ENCODE measurements around the gene TEC. TPM values are rescaled to one million over a fixed set of nuclear protein-coding genes. Genes with fewer than 3 reads are reported as not detected.

The TEC gene
- total and polyA plus RNA-seq, 2 of the 8 experiments (the other 6 are each of a cell fraction or from before 2014, with no cell fraction given), result 0.73 to 1.8 TPM

DNA sequence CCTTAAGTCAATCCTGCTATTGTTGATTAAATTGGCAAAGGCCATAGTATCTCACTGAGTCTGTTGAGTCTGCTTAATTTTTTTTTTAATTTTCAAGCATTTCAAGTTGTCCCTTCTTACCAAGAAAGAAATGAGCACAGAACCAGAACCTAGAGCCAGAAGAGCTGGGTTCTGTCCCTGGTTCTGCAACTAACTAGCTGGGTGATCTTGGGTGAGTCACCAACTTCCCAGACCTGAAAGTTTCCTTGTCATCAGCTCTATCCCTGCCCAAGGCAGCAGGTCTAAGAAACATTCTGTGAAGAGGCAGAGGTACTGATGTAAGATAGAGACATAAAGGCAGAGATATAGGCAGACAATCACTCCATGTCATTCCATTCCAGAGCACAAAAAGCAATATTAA lies 17.3 kb downstream of the TEC start:
- Histone ChIP-seq H4K8ac (ENCODE audit: extremely low read depth, insufficient read depth, low read length) (no peak overlapping the region), H3K4me2 (ENCODE audit: insufficient read depth in 1 of 2, low read depth in 2 of 2, low read length in 2 of 2) (no peak overlapping the region), H3K4me1 (replicated peaks in 1 of 4; ENCODE audit: control insufficient read depth in 3 of 4, insufficient read depth in 4 of 4, low read length in 3 of 4) (no peaks in the 10 kb centered on the region), H2AK5ac (ENCODE audit: low read depth, low read length) (no peak overlapping the region), H4K91ac (replicated peaks; ENCODE audit: insufficient read length, low read length) (no peak overlapping the region), H2BK12ac (ENCODE audit: low read depth, low read length) (no peak overlapping the region), H3K79me2 (ENCODE audit: control insufficient read depth in 1 of 2, insufficient read depth in 2 of 2, low read length in 2 of 2) (no peaks in the 10 kb centered on the region), H3K56ac (replicated peaks; ENCODE audit: insufficient read length, low read depth, low read length) (no peak overlapping the region), H2BK20ac (ENCODE audit: low read length) (no peak overlapping the region), H4K20me1 (replicated peaks in 1 of 2; ENCODE audit: control insufficient read depth in 1 of 2, insufficient read depth in 2 of 2, low read length in 2 of 2) (no peaks in the 10 kb centered on the region), H3K27me3 (replicated peaks in 1 of 4; ENCODE audit: control insufficient read depth in 3 of 4, extremely low read depth in 1 of 4, insufficient read depth in 3 of 4, low read length in 3 of 4) (no peaks in the 10 kb centered on the region), H3K14ac (ENCODE audit: insufficient read length) (no peak overlapping the region), H3K4ac (replicated peaks; ENCODE audit: insufficient read length, low read depth, low read length) (no peak overlapping the region), H2BK5ac (ENCODE audit: low read depth, low read length) (no peak overlapping the region), H4K5ac (ENCODE audit: insufficient read length, low read depth, low read length) (no peak overlapping the region), H3K27ac (ENCODE audit: low read depth, low read length) (no peak overlapping the region), H3K18ac (ENCODE audit: extremely low read depth, low read length) (no peak overlapping the region), H3K23ac (ENCODE audit: insufficient read length) (no peak overlapping the region), H2BK15ac (ENCODE audit: low read length) (no peak overlapping the region), H3K9ac (replicated peaks in 1 of 4; ENCODE audit: extremely low read depth in 1 of 4, low read depth in 3 of 4, low read length in 3 of 4) (no peak overlapping the region), H3K79me1 (ENCODE audit: low read depth, low read length) (no peaks in the 10 kb centered on the region; the same call in none of the 2 replicates), H3K23me2 (ENCODE audit: low read depth, low read length) (no peaks in the 10 kb centered on the region), H2AFZ (ENCODE audit: low read length) (no peak overlapping the region), H3K9me3 (ENCODE audit: insufficient read depth in 2 of 2, low read depth in 1 of 2, low read length in 1 of 2) (no peaks in the 10 kb centered on the region), H3K4me3 (ENCODE audit: extremely low read depth in 1 of 4, insufficient read depth in 2 of 4, low read depth in 3 of 4, low read length in 4 of 4) (no peak overlapping the region), H2BK120ac (replicated peaks; ENCODE audit: low read depth, low read length) (no peak overlapping the region), H3K36me3 (ENCODE audit: control insufficient read depth in 2 of 4, insufficient read depth in 4 of 4, low read length in 3 of 4) (no peaks in the 10 kb centered on the region)
- TF ChIP-seq YY1 (IDR thresholded peaks at IDR 0.05; ENCODE audit: low read depth, low read length) (no peak), RNF2 (IDR thresholded peaks at IDR 0.05; ENCODE audit: borderline replicate concordance, low read depth, low read length, missing control alignments, poor library complexity, severe bottlenecking) (no peak), RBBP5 (IDR thresholded peaks at IDR 0.05; ENCODE audit: borderline replicate concordance, low read depth, low read length) (no peak)
- DNase-seq (ENCODE audit: low read depth in 1 of 2, low spot score in 2 of 2) (no peak), FAIRE-seq (no peak)
- CTCF ChIA-PET (ENCODE audit: partially characterized antibody), result no interaction called here
- POLR2A ChIA-PET (ENCODE audit: partially characterized antibody), result no interaction called here

Data from H1 (cell line).